HG03108 (cell line): ENCODE results near the gene PTPRE.

ENCODE experiments used
- ATAC-seq: cut with Tn5 transposase; IDR thresholded peaks from one replicate; pipeline ENCODE4 v1.9.1; 2021; ENCODE audit warnings: moderate library complexity; ENCODE audit not compliant: unreplicated experiment

PTPRE gene

DNA sequence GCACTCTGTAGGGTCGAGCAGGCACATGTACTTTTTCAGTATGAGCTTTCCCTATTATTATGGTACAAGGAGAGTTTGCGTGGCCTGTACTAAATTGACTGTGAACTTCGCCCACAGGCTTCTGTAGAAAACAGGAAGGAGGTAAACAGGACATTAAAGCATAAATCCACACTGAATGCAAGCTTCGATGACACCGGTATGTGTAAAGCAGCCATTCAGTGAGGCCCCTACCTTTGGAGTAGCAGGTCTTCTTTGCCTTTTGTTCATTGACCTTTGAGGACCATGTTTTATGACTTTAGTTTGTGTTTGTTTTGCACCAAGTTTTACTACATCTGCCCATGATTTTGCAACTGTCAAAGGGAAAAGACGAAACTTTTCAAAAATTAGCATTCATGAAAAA is 204.8 kb downstream of the PTPRE start:
- ATAC-seq = no peak

DNA sequence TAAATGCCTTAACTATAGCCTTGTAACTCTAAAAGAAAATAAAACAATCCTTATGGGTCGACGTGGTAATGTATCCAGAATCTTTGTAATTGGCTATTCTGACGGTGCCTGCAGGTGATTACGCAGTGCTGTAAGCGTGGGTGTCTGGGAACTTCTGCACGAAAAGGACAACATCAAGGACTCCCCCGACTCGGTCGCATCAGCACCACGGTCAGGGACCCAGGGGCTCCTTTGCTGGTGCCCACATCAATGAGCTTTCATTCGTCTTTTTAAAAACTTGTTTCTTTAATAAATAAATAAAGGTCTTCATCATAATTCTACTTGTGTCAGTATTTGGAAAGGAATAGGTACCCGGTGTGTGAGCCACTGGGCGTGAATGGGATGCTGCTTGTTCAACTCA is 206.1 kb downstream of the PTPRE start:
- ATAC-seq = no peak

DNA sequence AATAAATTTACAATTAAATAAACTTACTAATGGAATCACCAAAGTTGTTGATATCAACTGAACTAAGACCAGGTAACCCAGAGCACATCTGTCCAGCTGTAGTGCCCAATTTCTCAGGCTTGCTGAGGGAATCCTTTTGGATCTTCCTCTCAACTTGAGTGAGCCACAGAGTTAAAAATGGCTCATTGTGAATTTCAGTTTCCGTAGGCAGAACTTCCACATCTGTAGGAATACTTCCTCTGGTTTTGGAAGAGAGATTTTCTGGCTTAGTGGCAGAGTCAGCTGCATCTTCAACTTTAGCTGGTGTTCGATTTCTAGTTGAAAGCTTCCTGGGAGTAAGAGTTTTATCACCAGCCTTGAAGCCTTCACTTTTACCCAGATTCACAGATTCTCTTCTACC is 208.0 kb downstream of the PTPRE start:
- ATAC-seq = no peak

DNA sequence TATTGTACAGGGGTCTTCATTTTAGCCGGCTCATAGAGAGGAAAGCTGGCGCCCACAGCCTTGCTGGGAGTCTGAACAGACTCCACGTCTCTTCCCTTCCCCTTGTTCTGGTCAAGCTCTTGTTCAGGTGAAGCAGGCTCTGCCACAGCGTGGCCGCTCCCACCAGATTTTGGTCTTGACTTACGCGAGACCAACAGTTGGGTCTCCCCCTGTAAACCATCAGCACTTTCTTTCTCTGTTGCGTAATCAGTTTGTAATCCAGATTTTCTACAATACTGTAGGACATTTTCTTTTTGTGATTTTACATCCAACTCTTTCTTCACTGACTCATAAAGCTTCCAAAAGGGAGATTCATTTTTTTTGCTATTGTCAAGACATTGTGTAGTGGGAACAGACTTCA is 208.5 kb downstream of the PTPRE start:
- ATAC-seq = no peak

DNA sequence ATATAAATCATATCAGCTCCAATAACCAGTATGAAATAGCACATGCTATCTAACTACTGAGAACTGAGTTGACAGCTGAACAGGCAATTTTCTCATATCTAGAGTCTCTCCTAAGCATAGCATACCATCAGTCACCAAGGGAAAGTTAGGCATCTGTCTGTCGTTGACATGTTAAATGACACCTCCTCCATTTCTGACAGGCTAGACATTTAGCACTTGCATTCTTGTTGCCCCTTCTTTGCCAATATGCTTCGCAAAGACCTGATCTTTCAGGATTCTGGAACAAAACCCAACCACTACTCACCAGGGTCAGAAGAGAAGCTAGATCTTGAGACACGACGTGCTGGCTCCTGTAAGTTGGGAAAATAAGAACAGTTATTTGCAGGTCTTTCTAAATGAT is 209.3 kb downstream of the PTPRE start:
- ATAC-seq = no peak

DNA sequence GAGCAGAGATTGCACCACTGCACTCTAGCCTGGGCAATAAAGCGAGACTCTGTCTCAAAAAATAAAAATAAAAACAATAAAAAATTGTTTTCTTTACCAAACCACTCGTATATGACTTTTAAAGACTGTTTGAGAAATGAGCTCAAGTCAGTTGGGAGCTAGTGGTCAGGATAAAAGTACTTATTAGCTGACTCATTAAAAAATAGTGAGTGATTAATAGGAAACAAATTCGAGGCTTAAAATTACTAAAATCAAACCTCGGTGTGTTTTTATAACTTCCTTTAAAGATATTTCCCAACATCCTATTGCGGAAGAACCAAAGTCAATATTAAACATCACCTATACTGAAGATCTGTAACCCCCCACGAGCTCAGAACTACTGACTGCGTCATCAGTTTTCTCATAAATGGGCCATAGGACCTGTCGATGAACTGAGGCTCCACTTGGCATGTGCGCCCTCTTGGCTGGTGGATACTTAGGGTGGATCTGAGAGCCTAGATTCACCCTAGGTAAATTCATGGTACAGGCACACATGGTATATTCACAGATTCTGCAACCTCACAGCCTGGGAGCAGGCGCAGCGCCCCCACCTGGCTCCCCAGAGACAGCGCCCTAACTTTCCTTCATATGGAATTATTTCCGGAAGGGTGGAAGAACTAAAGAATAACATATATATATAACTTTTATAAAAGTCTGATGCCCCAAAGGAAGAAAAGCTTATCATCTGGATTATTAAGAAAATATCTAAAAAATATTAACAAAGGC is 210.1 kb downstream of the PTPRE start:
- ATAC-seq = no peak

DNA sequence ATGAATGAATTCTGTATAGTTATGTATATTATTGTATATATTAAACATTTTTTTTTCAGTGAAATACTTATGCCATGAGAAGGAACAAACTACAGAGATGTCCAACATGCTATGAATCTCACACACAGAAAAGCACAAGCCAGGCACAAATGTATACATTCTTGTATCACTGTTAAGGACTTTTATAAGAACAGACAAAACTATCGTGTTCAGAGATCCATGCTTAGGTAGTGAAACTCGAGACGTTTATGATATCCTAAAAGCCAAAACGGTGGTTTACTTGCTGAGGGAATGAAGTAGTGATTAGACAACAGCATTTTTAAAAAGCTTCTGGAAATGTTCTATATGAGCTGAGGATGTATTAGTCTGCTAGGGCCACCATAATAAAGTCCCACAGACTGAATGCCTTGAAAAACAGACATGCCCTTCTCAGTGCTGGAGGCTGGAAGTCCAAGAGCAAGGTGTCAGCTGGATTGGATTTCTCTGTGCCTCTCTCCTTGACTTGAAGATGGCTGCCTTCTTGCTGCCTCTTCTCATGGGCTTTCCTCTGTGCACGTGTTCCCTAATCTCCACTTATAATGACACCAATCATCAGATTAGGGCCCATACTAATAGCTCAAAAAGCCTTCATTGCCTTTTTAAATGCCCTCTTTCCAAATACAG is 215.0 kb downstream of the PTPRE start:
- ATAC-seq = no peak

DNA sequence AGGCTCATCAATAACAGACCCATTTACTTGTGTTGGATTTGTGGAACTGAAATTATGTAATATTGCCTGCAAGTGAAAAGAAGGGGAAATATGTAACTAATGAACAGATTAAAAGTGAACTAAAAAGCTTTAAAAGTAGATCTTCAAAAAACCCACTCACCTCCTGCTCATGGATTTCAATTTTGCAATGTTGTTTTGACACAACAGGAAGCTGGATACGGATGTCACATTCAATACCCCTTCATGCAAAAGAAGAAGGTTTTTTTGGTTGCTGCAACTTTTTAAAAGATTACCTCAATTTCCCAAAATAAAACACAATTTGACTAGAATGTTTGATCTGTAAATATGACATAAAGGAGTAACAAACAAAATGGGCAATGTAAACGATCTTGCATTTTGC is 216.0 kb downstream of the PTPRE start:
- ATAC-seq = no peak

DNA sequence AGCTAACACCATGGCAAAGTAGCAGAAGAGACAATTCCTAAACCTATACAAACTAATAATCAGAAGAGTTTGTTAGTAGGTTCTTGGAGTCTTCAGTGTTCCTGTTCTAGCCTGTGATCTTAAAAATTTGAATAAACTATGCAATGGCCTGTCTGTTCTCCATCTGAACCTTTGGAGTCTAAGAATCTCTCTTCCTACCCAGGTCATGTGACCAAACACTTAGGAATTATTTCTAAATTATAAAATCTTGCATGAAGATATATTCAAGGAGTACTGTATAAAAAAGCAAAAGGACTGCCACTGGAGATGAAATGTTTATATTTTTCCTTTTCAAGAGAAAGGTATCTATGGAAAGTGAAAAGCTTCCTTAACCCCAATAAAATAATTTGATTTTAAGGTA is 216.9 kb downstream of the PTPRE start:
- no peak for ATAC-seq

DNA sequence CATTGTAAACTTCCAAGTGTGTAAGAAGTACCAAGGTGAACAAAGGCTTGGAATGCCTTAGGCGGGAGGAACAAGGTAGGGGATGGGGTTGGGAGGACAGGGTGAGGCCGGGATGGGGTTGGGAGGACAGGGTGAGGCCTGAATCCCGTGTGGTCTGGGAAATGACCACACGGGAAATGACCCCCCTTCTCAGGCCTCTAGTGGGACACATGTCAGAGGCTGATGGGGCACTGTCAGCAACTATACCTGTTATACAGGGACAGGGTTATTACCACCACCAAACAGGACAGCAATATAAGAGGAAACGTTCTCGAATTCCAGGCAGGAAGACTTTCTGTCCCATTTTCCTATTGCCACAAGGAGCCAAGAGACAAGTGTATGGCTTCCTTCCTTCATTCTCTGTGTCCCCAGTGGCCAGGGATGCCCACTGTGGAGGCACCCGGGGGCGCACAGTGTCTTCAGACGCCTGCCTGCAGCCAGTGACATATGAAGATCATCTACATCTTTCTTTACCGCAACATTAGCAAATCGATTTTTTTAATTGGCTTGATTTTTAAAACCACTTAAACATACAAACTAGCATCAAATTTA is 218.0 kb downstream of the PTPRE start:
- no peak for ATAC-seq

DNA sequence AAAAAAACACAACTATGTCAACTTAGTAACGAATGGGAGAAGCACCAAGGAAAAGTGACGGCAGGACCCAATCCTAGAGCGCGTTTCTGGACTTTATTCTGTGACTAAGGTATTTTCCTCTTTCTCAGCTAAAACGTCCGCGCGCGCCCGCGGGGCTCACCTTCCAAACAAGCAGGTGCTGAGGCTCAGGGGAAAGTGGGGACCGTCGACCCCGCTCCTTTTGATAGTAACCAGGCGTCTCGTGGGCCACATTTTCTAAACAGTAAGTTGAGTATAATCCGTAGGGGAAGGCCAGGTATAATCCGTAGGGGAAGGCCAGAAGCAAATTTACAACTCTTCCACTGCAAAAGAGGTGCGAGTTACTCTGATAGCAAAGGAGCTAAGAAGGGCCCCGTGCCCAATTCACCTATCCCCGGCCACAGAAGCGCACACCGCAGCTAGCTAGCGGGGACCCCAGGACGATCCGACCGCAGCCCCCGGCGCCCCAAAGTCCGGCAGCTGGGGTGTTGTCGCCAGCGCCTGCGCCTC is 218.6 kb downstream of the PTPRE start:
- no peak for ATAC-seq

DNA sequence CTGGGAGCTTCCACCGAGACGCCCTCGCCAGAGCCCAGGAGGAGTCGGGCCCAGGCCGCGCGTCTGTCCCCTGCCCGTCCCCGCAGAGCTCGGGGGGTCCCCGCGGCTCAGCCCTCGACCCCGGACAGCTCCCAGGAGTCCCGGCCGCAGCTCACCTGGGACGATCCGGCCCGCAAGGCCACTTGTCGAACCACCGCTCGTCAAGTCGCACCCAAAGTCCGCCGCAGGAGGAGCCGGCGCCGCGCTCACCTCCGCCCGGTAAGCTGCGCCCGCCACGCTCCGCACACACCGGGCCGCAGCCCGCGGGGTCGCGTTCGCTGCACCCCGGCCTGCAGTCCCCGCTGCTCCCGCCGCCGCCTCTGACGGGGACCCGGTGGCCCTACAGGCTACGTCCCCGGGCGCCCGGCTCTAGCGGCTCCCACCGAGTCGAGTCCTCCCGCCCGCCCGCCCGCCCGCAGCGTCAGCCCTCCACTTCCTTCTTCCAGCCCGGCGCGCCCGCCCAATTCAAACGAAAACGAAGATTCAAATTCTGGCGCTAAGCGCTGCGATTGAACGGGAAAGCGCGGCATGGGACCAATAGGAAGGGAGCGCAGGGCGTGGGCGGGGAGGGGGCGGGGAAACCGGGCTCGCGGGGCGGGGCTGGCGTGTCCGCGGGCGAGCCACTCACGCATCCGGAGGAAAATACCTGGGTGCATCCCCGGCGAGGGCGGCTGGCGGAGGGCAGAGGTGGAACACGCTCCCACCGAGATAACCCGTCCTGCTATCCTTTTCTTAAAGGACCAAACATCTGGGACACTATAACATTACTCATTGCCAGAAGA is 219.3 kb downstream of the PTPRE start, which contains the start of gene MKI67:
TSS of gene MKI67 (minus strand) at position 480 of the 821 bp plus-strand sequence. CDS start 756 bp downstream, outside the sequence.
- peak; percentile 83 for ATAC-seq

DNA sequence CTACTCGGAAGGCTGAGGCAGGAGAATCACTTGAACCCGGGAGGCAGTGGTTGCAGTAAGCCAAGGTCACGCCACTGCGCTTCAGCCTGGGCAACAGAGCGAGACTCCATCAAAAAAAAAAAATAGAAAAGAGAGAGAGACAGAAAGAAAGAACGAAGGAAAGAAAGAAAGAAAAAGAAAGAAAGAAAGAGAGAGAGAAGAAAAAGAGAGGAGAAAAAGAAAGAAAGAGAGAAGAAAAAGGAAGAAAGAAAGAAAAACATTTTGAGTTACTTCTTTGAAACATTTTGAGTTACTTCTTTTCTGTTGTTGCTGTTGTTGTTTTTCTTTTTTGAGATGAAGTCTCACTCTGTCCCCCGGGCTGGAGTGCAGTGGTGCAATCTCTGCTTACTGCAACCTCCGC is 221.7 kb downstream of the PTPRE start:
- ATAC-seq = no peak

DNA sequence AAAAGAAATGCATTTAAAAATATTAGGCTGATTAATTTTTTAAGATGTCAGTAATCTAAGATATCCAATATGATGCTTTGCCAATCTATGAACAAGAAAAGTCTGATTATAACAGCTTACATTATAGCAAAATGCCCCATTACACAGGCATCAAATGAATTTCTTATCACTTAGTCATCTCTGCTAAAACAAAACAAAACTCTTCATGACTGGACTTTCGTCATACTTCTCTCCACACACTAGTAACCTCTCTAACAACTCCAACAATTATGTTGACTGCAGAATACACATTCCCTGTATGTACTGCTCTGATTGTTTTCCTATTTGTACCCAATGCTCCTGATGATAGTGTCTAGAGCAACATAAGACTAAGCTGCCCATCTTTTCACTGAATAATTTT is 223.1 kb downstream of the PTPRE start:
- ATAC-seq = no peak
